HepG2 (cell line): ENCODE measurements around the gene LSR. TPM values are rescaled to one million over a fixed set of nuclear protein-coding genes. Genes with fewer than 3 reads are reported as not detected.

Experiments used
- ATAC-seq: fragments of 200-7000 bp; cut with Tn5 transposase; 3 replicates; pipeline ENCODE4 v1.9.1; 2020; ENCODE audit warnings: mild to moderate bottlenecking, moderate library complexity
- BruUV-seq: library from RNA; stranded (reverse); fragments of 400-500 nt; replicated peaks from 2 replicates; lab custom pipeline; 2021; lab: Mats Ljungman, UMichigan
- CTCF ChIA-PET: fragments of 300-600 bp; formaldehyde crosslinking; extraction: SDS; loops from one replicate; lab custom pipeline; 2021; ENCODE audit warnings: low total read pairs, inconsistent platforms, low intra/inter-chr PET ratio; lab: Yijun Ruan, JAX
- POLR2A ChIA-PET: fragments of 350-600 bp; sonication (Branson Sonifier 250); formaldehyde crosslinking; loops from one replicate; lab custom pipeline; 2020; ENCODE audit warnings: antibody characterized with exemption, inconsistent platforms; lab: Yijun Ruan, JAX
- DNase-seq: peaks from one replicate; pipeline ENCODE4 v3.0.0-alpha.2; 2015; ENCODE audit warnings: low spot score
- FAIRE-seq: peaks from 3 replicates; lab custom pipeline; 2011; peaks lifted over from hg19 to GRCh38; lab: Jason Lieb, UNC
- H2AFZ ChIP-seq: one replicate; pipeline ENCODE4 v1.6.1; 2011; ENCODE audit warnings: low read length, inconsistent platforms
- H3K27ac ChIP-seq: fragments of 300-600 bp; 3 replicates; pipeline ENCODE4 v1.8.0; 2011; ENCODE audit warnings: mixed run types, mild to moderate bottlenecking, mixed read lengths, low read length, inconsistent platforms; ENCODE audit not compliant: insufficient read depth; ENCODE audit errors: extremely low read length
- H3K27me3 ChIP-seq, 2 experiments: fragments of 200-600 bp in 1 of 2; 2 replicates in 1 of 2; 3 replicates in 1 of 2; pipeline versions ENCODE4 v1.6.0 to v1.8.0; 2011; ENCODE audit warnings: low read length in 2 of 2, mild to moderate bottlenecking in 2 of 2, moderate library complexity in 2 of 2, inconsistent platforms in 1 of 2; ENCODE audit not compliant: insufficient read depth in 2 of 2, control insufficient read depth in 1 of 2
- H3K36me3 ChIP-seq, 2 experiments: fragments of 200-600 bp in 1 of 2; replicated peaks in 1 of 2; 2 replicates in 1 of 2; 3 replicates in 1 of 2; pipeline versions ENCODE4 v1.5.1 to v1.8.0; 2011; ENCODE audit warnings: low read length in 2 of 2, inconsistent platforms in 1 of 2; ENCODE audit not compliant: insufficient read depth in 2 of 2, control insufficient read depth in 1 of 2
- H3K4me1 ChIP-seq: 2 replicates; pipeline ENCODE4 v1.5.1; 2012; ENCODE audit warnings: low read length, inconsistent platforms; ENCODE audit not compliant: insufficient read depth
- H3K4me2 ChIP-seq: 2 replicates; pipeline ENCODE4 v1.6.0; 2011; ENCODE audit warnings: low read depth, low read length, inconsistent platforms
- H3K4me3 ChIP-seq, 3 experiments: fragments of 200-600 bp in 1 of 3; sonication (generic), shearing (Covaris generic) in 1 of 3; replicated peaks in 1 of 3; 2 replicates each; pipeline ENCODE4 v1.5.1; 2011 to 2016; ENCODE audit warnings: low read length in 3 of 3, inconsistent platforms in 2 of 3, low read depth in 2 of 3, mild to moderate bottlenecking in 2 of 3, control low read depth in 1 of 3, mixed read lengths in 1 of 3; ENCODE audit not compliant: insufficient read depth in 1 of 3
- H3K79me2 ChIP-seq: one replicate; pipeline ENCODE4 v1.6.1; 2011; ENCODE audit warnings: low read length, inconsistent platforms; ENCODE audit not compliant: insufficient read depth
- H3K9ac ChIP-seq: 2 replicates; pipeline ENCODE4 v1.6.0; 2011; ENCODE audit warnings: mild to moderate bottlenecking, low read depth, low read length, inconsistent platforms; ENCODE audit not compliant: insufficient read depth
- H3K9me3 ChIP-seq: 2 replicates; pipeline ENCODE4 v1.5.1; 2012; ENCODE audit warnings: mild to moderate bottlenecking, low read length
- H4K20me1 ChIP-seq: 2 replicates; pipeline ENCODE4 v1.6.0; 2011; ENCODE audit warnings: inconsistent platforms, mild to moderate bottlenecking, low read length, moderate library complexity; ENCODE audit not compliant: insufficient read depth
- ERF ChIP-seq: IDR thresholded peaks from 2 replicates; pipeline ENCODE4 v1.6.1; 2018; ENCODE audit warnings: missing biosample characterization, missing genetic modification reagents
- FOXK2 ChIP-seq: fragments of 450-650 bp; IDR thresholded peaks from 2 replicates; pipeline ENCODE4 v1.6.1; 2016
- GLMP ChIP-seq: sonication (generic); formaldehyde crosslinking; IDR thresholded peaks from 2 replicates; pipeline ENCODE4 v1.9.0; 2021; ENCODE audit warnings: missing genetic modification reagents, mild to moderate bottlenecking, borderline replicate concordance
- HDAC2 ChIP-seq: sonication (generic); formaldehyde crosslinking; IDR thresholded peaks from 2 replicates; pipeline ENCODE4 v1.4.0; 2020; ENCODE audit warnings: missing genetic modification reagents
- HIC2 ChIP-seq: sonication (generic); formaldehyde crosslinking; IDR thresholded peaks from 2 replicates; pipeline ENCODE4 v1.9.0; 2022; ENCODE audit warnings: low read depth, missing genetic modification reagents
- MEIS1 ChIP-seq: sonication (generic); formaldehyde crosslinking; IDR thresholded peaks from 2 replicates; pipeline ENCODE4 v1.9.0; 2021; ENCODE audit warnings: mild to moderate bottlenecking, missing genetic modification reagents, moderate library complexity, borderline replicate concordance
- MTA1 ChIP-seq: sonication (generic); formaldehyde crosslinking; IDR thresholded peaks from 2 replicates; pipeline ENCODE4 v1.4.0; 2020; ENCODE audit warnings: missing genetic modification reagents, mild to moderate bottlenecking, borderline replicate concordance
- MXI1 ChIP-seq: IDR thresholded peaks from 3 replicates; pipeline ENCODE4 v1.6.1; 2012; ENCODE audit warnings: low read depth, low read length, inconsistent platforms, borderline replicate concordance
- NFE2L2 ChIP-seq: fragments of 150-350 bp; IDR thresholded peaks from 2 replicates; pipeline ENCODE4 v1.6.1; 2014; ENCODE audit warnings: low read length
- NFYC ChIP-seq: IDR thresholded peaks from 2 replicates; pipeline ENCODE4 v1.6.1; 2016; ENCODE audit warnings: missing genetic modification reagents, missing compliant biosample characterization
- NPAS2 ChIP-seq: sonication (generic); formaldehyde crosslinking; IDR thresholded peaks from 2 replicates; pipeline ENCODE4 v1.8.0; 2022; ENCODE audit warnings: mild to moderate bottlenecking, missing genetic modification reagents, borderline replicate concordance
- PHF21A ChIP-seq: sonication (generic); formaldehyde crosslinking; IDR thresholded peaks from 2 replicates; pipeline ENCODE4 v1.5.0; 2020; ENCODE audit warnings: mild to moderate bottlenecking, missing genetic modification reagents
- POLR2A ChIP-seq, 2 experiments: IDR thresholded peaks; 2 replicates each; pipeline ENCODE4 v1.6.1; 2011; ENCODE audit warnings: low read depth in 2 of 2, low read length in 2 of 2, mild to moderate bottlenecking in 1 of 2, moderate library complexity in 1 of 2; ENCODE audit not compliant: insufficient read depth in 1 of 2
- PRDM10 ChIP-seq: sonication (generic); formaldehyde crosslinking; IDR thresholded peaks from 2 replicates; pipeline ENCODE4 v1.4.0; 2020; ENCODE audit warnings: low read depth, missing genetic modification reagents
- SIX1 ChIP-seq: sonication (generic); formaldehyde crosslinking; IDR thresholded peaks from 2 replicates; pipeline ENCODE4 v1.4.0; 2020; ENCODE audit warnings: missing genetic modification reagents, borderline replicate concordance
- TFDP1 ChIP-seq: IDR thresholded peaks from 2 replicates; pipeline ENCODE4 v1.6.1; 2016; ENCODE audit warnings: missing compliant biosample characterization, missing genetic modification reagents, borderline replicate concordance
- ZBTB21 ChIP-seq: sonication (generic); formaldehyde crosslinking; IDR thresholded peaks from 2 replicates; pipeline ENCODE4 v1.4.0; 2020; ENCODE audit warnings: missing genetic modification reagents
- ZFX ChIP-seq: sonication (generic); formaldehyde crosslinking; IDR thresholded peaks from 2 replicates; pipeline ENCODE4 v1.4.0; 2020; ENCODE audit warnings: mild to moderate bottlenecking, low read depth, missing genetic modification reagents, moderate library complexity
- ZNF777 ChIP-seq: sonication (generic); formaldehyde crosslinking; IDR thresholded peaks from 2 replicates; pipeline ENCODE4 v1.4.0; 2020; ENCODE audit warnings: missing genetic modification reagents
- WGBS: methylation state at CpG from one replicate; pipeline ENCODE4 v1.1.6; 2017; ENCODE audit warnings: low lambda C conversion rate; 5-methylcytosine and 5-hydroxymethylcytosine counted together
- in situ Hi-C: cut with HindIII; loops from 2 replicates; pipeline ENCODE4 v1.10.0; 2017; ENCODE audit warnings: low pct_unique_long_range_greater_than_20kb; ENCODE audit not compliant: extremely low pct_ligation_motif_present
- intact Hi-C: fragments of 100-400 bp; cut with micrococcal nuclease; formaldehyde crosslinking; loops from one replicate; pipeline ENCODE4 v1.10.0; 2022; ENCODE audit not compliant: unreplicated experiment
- polyA plus RNA-seq, 8 experiments: library from polyadenylated mRNA; depleted of rRNA in 3 of 8; stranded (reverse) in 7 of 8; unstranded in 1 of 8; fragments of >200 nt; fragmentation: Illumina TruSeq in 4 of 8; extraction: Trizol in 4 of 8; gene quantifications; 2 replicates each; pipeline versions ENCODE4 v1.2.1 to v1.2.3, GENCODE V29; 2011 to 2016; ENCODE audit warnings: low read depth in 4 of 8, missing spikeins in 1 of 8, mixed read lengths in 1 of 8; ENCODE audit not compliant: insufficient read depth in 1 of 8
- total RNA-seq, 5 experiments: library from RNA; depleted of rRNA; stranded (reverse); fragments of >200 nt; fragmentation: Illumina TruSeq; extraction: Trizol; gene quantifications; 2 replicates each; pipeline ENCODE4 v1.2.3, GENCODE V29; 2016; ENCODE audit warnings: low read depth in 1 of 5

Gene LSR
- total and polyA plus RNA-seq, 2 of the 13 experiments (the other 11 are each of a cell fraction or from before 2014, with no cell fraction given), result 29.2 to 79.2 TPM

- BruUV-seq, result no TSS peak
Measured at GRCh38 chr19:35310331-35310730, 61.5 kb downstream of the LSR start.

More at GRCh38 chr19:35310331-35310730, 61.5 kb downstream of the LSR start:
- Histone ChIP-seq H3K9ac (no peak overlapping the region), H3K27me3 (no peaks in the 10 kb centered on the region), H3K4me3 (no peak overlapping the region), H3K9me3 (no peaks in the 10 kb centered on the region), H4K20me1 (no peaks in the 10 kb centered on the region), H3K79me2 (no peaks in the 10 kb centered on the region), H3K27ac (no peak overlapping the region), H3K36me3 (no peaks in the 10 kb centered on the region), H3K4me1 (peaks cover 99% of the 10 kb centered on the region)
- 94% methylated on average over 8 of the region's 12 CpGs for WGBS
- no peak for FAIRE-seq
- TF ChIP-seq POLR2A (IDR thresholded peaks at IDR 0.05; ENCODE audit: insufficient read depth in 1 of 2, low read depth in 2 of 2, low read length in 2 of 2) (no peak), NPAS2 (no peak), SIX1 (CRISPR knock-in tag) (no peak), MEIS1 (no peak), PRDM10 (no peak), TFDP1 (CRISPR knock-in tag) (no peak), MXI1 (no peak), NFE2L2 (no peak), NFYC (CRISPR knock-in tag) (no peak), ZBTB21 (CRISPR knock-in tag) (no peak), ZNF777 (CRISPR knock-in tag) (no peak), PHF21A (CRISPR knock-in tag) (no peak), ERF (CRISPR knock-in tag) (no peak), HIC2 (CRISPR knock-in tag) (no peak), FOXK2 (no peak), HDAC2 (no peak), GLMP (no peak), ZFX (no peak), MTA1 (no peak)
- TF ChIP-seq, all 625 proteins: peak for 0
- intact Hi-C loops (no loop called here), in situ Hi-C loops (no loop called here)
- H2AFZ ChIP-seq, result no peak overlapping the region
- ATAC-seq, result no peak
- ChIA-PET POLR2A (interaction anchor here (1.1 kb wide), 1 partner anchor 30 kb away, joined by 3 read pairs; no protein-coding TSS in a partner anchor), CTCF (no interaction called here)
- H3K4me2 ChIP-seq, result no peak overlapping the region
- DNase-seq, result no peak
